HG03520 (cell line): ENCODE data around the gene CCDC78.
"Not testable (repeated sequence)": the region's sequence is repeated elsewhere in the genome, so short reads cannot be mapped to it uniquely, and the experiment has no call there.

Source experiments
- ATAC-seq: cut with Tn5 transposase; IDR thresholded peaks from one replicate; pipeline ENCODE4 v1.9.1; 2021; ENCODE audit warnings: mild to moderate bottlenecking, moderate library complexity; ENCODE audit not compliant: unreplicated experiment

The CCDC78 gene

DNA sequence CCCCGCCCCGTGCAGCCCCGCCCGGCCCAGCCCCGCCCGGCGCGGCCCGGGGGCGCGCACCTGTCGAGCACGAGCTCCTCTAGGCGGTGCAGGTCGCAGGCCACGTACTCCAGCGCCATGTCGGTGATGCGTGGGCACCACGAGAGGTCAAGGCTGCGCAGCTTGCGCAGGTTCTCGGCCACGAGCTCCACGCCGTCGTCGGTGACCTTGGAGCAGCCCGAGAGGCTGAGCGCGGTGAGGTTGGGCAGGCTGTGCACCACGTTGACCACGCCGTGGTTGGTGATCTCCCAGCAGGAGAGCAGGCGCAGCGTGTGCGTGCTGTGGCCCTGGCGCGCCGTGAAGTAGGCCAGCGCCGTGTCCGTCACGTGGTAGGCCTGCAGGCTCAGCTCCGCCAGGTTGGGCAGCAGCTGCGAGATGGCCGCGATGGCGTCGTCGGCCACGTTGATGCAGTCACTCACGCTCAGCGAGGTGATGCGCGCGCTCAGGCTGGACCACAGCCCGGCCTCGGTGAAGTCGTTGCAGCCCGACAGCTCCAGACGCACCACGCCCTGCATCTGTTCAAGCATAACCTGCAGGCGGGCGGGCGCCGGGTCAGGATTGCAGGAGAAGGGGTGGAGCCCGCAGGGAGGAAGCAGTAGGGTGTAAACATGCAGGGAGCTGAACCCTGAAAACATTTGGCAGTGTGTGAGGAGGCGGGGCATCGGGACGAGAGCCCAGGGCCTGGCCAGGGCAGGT is 30.7 kb downstream of the CCDC78 start:
- ATAC-seq, result no peak

GRCh38 chr16:694863-695354 is 31.3 kb downstream of the CCDC78 start:
- no peak for ATAC-seq

DNA sequence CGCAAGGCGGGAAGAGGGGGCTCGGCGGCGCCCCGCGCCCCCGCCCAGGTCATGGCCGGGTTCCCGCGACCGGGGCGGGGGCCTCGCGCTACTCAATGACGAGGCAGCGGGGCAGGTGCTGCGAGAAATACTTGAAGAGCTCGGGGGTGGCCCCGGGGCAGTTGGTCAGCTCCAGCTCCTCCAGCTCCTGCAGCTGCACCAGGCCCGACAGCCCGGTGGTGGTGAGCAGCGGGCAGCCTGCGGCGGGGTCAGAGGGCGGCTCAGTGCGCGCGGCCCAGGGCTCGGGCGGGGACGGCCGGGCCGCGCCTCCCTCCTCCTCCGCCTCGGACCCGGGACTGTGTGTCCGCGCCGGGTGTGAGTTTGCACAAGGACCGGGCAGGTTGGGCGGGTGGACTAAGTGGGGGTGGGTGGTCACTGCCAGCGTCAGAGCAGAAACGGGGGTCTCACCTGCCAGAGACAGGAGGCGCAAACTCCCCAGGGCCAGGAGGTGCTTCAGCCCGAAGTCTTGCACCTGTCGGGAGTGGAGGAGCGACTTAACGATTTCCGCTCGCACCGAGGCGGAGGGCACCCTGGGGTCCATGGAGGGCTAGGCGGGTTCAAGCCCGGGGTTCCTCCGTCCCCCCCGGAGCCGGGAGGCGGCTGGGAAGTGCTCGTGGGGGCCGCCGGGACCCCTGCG is 31.9 kb downstream of the CCDC78 start:
- ATAC-seq, result no peak

DNA sequence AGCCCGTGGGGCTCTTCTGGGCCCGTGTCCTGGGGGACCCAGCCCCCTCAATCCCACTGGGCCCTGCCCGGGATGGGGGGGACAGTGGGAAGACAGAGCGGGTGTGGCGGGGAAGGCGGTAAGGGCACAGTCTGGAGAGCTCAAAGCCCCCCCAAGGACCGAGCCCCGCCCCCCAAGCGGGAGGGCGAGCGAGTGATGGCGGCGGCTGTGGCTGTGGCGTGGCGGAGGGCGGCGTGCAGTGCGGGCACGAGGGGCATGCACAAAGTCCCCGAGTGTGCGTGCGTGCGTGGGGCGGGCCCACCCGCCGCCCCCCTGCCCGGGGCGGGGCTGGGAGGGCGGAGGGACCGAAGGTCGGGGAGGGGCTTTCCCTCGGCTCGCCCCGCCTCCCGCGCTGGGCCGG is 32.5 kb downstream of the CCDC78 start:
- no peak for ATAC-seq

DNA sequence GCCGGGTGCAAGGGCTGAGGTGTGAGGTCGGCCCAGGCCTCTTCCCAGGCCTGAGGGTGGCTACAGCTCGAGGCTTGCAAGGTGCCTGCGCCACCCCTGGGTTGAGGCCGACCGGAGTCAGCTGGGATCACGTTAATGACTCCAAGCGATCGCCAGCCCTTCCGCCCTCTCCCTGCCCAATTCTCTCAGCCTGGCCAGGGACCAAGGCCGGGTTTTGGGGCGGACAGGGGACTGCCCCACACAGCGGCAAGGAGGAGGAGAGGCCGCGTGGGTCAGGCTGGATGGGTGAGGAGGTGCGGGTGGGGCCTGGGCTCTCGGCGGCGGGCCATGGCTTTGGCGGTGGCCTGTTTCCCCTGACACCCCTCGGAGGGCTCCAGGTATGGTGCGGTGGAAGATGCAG is 32.9 kb downstream of the CCDC78 start:
- ATAC-seq, result no peak

DNA sequence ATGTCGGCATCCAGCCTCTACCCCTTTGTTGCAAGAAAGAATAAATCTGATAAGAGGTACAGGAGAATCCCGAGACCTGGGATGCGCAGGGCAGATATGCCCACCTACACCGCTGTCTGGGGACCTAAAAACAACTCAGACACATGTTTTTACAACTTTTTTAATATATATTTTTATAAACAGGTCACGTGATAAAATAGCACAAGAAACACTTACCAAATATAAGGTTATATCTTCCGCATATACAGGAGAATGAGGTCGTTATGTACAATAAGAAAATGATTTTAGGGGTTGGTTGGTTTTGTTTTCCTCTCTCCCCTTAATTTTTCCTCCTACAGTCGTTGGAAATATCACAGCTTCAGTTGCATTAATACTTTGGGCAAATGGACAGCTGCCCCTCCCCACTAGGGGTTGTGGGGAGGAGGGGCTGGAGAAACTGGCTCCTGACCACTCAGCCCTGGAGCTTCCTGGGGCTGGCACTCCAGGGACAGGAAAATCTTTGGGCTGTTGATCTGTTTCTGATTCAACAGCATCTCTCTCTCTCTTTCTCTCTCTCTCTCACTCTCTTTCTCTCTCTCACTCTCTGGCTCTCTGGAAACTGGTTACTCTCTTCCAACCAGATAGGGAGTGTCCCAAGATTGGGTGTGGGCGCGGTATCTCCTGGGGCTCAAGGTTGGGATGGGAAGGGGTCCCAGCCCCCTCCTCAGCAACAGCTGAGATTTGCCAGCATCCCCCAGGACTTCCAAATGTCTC is 33.7 kb downstream of the CCDC78 start:
- no peak for ATAC-seq

DNA sequence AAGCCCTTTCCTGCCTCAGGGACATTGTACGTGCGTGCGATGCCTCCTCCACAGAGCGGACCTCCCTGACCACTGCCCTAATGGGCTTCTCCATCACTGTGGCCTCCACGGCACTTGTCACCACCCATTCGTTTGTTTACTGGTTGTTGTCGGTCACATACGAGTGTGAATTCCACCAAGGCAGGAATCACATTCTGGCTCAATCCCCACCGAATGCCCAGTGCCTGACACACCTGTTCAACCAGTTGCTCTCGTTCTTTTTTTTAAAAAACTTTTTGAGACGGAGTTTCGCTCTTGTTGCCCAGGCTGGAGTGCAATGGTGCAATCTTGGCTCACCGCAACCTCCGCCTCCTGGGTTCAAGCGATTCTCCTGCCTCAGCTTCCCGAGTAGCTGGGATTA is 35.0 kb downstream of the CCDC78 start:
- ATAC-seq, result not testable (repeated sequence)

DNA sequence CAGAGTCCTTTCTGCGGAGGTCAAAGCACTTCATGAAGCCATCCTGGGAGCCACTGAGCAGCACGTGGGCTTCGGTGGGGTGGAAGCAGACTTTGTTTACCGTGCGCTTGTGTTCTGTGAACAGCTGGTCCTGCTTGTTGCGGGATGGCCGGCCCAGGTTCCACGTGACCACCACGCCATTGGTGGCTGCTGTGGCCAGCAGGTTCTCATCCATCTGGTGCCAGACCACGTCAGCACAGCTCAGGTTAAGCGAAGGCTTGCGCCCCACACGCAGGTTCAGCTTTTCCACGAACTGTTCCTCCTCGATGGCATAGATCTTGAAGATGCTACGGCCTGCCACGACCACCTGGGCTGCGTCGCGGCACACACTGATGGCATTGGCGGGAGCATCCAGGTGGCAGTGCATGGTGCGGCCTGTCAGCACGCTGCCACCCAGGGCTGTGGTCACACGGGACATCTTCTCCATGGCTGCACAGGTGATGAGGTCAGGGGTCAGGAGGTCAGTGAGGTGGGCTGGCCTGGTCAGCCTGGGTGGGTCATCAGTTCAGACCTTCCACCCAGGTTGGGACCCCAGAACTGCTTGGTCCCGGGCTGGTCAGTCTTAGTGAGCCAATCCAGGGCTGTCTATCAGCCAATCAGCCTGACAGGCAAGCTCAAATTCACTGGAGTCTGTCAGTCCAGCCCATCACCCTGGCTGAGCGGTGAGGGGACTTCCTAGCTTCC is 36.9 kb downstream of the CCDC78 start:
- no peak for ATAC-seq

DNA sequence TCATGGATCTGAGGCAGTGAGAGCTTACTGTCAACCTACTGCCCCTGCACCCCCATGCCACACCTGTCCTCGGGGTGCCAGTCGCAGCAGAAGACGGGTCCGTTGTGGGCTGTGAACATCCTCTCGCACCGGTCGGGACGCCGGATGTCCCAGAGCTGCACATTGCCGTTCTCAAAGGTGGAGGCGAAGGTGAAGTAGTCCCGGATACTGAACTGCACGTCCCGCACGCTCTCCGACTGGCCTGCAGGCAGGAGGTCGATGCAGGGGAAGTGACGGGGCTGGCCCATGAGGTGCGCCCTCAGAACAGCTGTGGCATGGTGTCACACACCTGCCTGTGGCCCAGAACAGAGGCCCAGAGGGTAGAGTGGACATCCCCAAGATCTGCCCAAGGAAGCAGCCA is 38.7 kb downstream of the CCDC78 start:
- ATAC-seq, result no peak

DNA sequence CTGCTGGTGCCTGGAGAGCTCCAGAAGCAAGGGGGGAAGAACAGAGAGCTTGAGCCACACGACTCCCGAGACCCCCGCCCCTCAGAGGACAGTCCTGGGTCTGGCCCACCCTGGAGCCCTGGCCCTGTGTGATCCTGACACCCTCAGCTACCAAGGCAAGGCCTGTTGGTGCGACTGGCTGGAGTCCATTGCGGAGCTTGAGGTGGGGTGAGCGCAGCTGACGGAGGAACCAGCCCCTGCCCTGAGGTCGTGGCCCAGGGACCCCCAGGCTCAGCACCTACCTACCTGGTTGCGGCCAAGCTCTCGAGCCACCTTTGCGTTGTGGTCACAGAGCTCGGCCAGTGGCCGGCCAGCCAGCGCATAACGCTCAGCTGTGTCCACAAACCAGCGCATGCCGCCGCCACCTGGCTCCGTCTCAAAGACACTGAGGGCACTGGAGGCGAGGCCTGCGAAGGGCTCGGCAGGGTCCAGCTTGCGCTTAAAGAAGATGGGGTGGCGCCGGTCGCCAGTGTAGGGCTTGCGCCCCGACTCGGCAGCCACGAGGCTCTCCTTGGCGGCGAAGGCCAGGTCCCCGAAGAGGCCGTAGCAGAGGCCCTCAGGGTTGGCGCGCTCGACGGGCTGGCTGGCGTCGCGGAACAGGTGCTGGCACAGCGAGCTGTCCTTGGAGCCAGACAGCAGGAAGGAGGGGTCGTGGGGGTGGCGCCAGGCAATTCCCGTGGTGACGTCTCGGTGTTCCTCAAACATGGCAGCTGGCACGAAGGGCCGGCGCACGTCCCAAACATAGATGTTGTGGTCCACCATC is 39.6 kb downstream of the CCDC78 start:
- ATAC-seq, result no peak

GRCh38 chr16:685967-686366 is 40.3 kb downstream of the CCDC78 start:
- ATAC-seq, result no peak

- no peak for ATAC-seq
Measured at GRCh38 chr16:684961-685696, 41.1 kb downstream of the CCDC78 start.

- peak; percentile 69 for ATAC-seq
Measured at GRCh38 chr16:684071-684794, 42.0 kb downstream of the CCDC78 start, which contains the start of gene JMJD8. Gene JMJD8, minus strand, starts transcription at chr16:684334. Its CDS starts 15 bp downstream, at chr16:684319.

- ATAC-seq, result no peak
Measured at GRCh38 chr16:683396-684070, 42.7 kb downstream of the CCDC78 start.

DNA sequence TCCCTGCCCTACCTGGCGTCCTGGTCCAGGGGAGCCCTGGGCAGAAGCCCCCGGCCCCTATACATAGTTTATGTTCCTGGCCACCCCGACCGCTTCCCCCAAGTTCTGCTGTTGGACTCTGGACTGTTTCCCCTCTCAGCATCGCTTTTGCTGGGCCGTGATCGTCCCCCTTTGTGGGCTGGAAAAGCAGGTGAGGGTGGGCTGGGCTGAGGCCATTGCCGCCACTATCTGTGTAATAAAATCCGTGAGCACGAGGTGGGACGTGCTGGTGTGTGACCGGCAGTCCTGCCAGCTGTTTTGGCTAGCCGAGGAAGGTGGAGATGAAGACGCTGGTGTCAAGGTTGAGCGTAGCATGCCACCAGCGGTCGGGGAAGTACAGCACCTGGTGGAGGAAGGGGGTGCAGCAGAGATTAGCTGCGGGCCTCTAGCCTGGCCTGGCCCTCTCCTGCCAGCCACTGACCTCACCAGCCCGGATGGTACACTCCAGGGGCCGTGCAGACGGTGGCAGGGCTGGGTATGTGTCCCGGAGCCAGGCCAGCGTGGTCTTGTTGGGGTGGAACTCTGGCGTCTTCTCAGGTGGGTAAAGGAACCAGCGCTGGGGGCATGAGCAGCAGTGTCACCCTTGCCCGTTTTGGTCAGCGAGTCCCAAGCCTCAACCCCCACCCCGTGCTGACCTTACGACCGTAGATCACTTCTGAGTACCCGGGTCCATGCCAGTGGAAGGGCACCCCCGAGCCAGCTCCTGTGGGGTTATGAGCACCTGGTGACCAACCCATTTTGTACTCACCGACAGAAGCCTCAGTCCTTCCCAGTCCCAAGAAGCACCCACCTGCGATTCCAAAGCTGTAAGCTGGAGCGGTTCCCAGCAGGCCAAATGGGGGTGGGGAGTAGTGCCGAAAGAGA is 43.5 kb downstream of the CCDC78 start:
- no peak for ATAC-seq

DNA sequence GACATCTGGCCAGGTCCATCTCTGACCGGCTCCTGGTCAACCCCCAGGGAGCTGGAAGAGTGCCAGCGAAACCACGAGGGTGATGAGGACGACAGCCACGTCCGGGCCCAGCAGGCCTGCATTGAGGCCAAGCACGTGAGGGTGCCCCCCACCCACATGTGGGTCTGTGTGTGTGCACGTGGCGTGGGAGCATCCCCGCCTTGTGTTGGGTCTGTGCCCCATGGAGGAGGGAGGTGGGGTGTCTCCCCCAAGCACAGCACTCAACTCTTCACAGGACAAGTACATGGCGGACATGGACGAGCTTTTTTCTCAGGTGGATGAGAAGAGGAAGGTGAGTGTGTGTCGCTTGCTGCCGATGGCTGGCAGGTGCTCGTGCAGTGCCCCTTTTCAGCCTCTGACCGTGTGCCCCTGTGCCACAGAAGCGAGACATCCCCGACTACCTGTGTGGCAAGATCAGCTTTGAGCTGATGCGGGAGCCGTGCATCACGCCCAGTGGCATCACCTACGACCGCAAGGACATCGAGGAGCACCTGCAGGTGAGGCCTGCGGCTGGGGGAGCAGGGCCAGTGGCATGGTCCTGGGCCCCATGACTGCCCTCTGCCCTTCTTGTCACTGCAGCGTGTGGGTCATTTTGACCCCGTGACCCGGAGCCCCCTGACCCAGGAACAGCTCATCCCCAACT is 44.4 kb downstream of the CCDC78 start:
- no peak for ATAC-seq
